Endothelial cell of coronary artery (primary cell): ENCODE measurements around the gene THAP12. TPM values are rescaled to one million over a fixed set of nuclear protein-coding genes. Genes with fewer than 3 reads are reported as not detected.

ENCODE experiments used
- total RNA-seq: library from RNA; depleted of rRNA; stranded (reverse); fragments of >200 nt; gene quantifications from 2 replicates; pipeline ENCODE4 v1.2.3, GENCODE V29; 2014

The THAP12 gene, protein sequence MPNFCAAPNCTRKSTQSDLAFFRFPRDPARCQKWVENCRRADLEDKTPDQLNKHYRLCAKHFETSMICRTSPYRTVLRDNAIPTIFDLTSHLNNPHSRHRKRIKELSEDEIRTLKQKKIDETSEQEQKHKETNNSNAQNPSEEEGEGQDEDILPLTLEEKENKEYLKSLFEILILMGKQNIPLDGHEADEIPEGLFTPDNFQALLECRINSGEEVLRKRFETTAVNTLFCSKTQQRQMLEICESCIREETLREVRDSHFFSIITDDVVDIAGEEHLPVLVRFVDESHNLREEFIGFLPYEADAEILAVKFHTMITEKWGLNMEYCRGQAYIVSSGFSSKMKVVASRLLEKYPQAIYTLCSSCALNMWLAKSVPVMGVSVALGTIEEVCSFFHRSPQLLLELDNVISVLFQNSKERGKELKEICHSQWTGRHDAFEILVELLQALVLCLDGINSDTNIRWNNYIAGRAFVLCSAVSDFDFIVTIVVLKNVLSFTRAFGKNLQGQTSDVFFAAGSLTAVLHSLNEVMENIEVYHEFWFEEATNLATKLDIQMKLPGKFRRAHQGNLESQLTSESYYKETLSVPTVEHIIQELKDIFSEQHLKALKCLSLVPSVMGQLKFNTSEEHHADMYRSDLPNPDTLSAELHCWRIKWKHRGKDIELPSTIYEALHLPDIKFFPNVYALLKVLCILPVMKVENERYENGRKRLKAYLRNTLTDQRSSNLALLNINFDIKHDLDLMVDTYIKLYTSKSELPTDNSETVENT
- total RNA-seq: 37.1 and 43.2 TPM in 2 replicates

DNA sequence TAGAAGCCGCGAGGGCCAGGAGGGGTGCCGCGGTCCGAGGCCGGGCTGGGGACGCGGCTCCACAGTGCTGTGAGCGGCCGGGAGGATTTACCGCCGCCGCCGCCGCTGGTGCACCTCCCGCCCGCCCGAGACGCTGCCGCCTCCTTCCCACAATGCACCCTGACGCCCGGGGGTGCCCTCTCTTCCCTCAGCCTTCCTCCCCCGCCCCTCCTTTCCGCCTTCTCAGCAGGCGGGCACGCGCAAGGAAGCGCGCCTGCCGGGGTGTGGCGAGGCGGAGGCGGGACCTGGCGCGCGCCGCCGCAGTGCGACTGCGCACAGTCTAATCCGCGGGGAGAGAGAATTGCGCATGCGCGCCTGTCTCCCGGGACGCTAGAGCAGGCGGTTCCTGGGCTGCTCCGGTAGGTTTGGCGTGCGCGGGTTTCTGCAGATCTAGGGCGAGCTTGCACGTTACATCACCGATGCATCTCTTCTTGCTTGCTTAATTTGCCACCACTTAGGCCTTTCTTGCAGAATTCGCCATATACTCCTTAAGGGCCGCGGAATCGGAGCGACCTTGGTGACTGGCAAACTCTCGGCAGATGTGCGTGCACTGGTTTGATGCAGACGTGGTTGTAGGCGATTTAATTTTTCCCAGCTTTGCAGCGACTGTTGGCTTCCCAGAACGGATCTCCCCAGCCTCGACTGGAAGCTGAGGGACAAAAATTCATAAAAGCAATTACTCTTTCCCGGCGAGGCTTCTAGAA is at the start of gene THAP12, which contains the start of gene GVQW3:
Gene THAP12 (minus strand): TSS at position 156 of the 743 bp plus-strand sequence. CDS start 296 bp downstream, outside the sequence.
Gene GVQW3 (plus strand): TSS at position 347 of the 743 bp plus-strand sequence. CDS start 506 bp downstream, outside the sequence.

Other genes with a start within 250 kb of the THAP12 start
- gene WNT11, start 174.6 kb downstream of the THAP12 start, total RNA-seq: 0.09 TPM in 2 replicates
- gene GVQW3, start 191 bp upstream of the THAP12 start, total RNA-seq: 1.1 and 2.1 TPM in 2 replicates
- 9.0 and 12.0 TPM in 2 replicates for gene EMSY, start 63.9 kb upstream of the THAP12 start, total RNA-seq